GM21526 (cell line): Measurements from ENCODE around the gene HOXC13.

Experiments used
- ATAC-seq: cut with Tn5 transposase; IDR thresholded peaks from one replicate; pipeline ENCODE4 v1.9.1; 2021; ENCODE audit warnings: moderate library complexity; ENCODE audit not compliant: unreplicated experiment, low FRiP score

HOXC13 gene, protein sequence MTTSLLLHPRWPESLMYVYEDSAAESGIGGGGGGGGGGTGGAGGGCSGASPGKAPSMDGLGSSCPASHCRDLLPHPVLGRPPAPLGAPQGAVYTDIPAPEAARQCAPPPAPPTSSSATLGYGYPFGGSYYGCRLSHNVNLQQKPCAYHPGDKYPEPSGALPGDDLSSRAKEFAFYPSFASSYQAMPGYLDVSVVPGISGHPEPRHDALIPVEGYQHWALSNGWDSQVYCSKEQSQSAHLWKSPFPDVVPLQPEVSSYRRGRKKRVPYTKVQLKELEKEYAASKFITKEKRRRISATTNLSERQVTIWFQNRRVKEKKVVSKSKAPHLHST

DNA sequence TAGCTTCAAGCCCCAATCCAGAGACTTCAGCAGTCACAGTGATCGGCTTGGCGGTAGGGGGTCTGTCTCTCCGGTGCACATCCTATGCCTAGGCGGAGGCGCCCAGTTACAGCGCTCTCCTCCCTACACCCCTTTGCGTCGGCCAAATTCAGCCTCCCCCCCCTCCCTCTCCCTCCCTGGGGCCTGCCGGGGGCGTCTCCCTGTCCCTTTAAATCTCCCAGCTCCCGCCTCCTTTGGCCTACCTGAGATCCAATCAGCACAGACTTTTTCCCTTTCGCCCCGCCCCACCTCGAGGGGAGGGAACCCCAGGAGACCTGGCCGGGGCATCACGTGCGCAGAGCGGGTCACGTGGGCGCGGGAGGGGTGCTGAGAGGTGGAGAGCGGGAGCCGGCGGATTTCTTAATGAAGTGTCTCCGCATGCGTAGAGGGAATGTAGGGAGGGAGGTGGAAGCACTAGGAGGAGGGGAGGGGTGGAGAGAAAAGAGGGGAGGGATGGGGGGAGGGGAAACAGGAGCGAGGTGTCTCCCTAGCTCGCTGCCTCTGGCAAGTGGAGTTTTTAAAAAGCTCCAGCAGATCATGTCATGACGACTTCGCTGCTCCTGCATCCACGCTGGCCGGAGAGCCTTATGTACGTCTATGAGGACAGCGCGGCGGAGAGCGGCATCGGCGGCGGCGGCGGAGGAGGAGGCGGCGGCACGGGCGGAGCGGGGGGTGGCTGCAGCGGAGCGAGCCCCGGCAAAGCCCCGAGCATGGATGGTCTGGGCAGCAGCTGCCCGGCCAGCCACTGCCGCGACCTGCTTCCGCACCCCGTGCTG, at the start of gene HOXC13:
HOXC13 (plus strand) TSS at position 506 of the 815 bp plus-strand sequence; CDS start at position 582, 76 bp downstream.
- no peak for ATAC-seq

DNA sequence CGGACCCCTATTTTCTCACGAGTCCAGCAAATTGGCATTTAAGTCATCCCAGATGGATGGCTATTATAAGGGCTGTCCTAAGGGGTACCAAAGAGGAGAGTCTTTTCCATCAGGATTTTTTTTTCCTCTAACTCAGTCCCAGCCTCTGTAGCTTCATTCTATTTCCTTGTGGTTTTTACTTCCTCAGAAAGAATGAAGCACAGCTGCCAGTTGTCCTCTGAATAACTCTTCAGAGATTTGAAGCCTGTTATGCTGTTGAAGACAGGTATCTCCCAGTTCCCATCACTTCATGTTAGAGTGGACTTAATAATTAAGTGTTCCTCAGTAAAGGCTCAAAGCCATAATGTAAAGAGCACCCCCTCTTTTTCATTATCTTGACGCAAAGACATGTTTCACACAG, 48.5 kb upstream of the HOXC13 start:
- ATAC-seq, result no peak

DNA sequence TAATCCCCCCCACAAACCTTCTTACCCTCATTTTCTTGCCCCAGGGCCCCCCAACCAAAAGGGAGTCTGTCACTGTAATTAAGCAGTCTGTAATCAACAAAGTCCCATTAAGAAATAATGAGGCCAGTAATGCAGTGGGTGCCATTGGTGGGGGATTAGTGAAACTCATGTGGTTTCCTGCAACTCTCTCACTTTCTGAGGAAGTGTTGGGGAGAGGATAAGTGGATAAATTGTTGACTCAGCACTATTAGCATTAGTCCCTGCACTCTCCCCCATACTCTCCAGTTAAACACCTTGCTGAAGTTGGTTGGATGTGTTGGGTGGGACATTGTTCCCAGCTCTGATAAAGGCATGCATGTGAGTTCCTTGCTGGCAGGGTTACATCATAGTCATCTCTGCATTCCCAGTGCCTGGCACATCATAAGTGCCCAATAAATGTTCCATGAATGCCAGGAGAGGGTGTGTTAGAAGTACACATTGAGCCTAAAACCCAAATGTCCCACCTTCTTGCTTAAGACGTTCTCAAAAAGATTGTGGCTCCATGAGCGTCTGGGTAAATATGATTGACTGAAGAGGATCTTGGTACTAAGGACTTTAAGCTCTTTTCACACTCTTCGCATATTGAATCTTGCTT, 45.8 kb upstream of the HOXC13 start:
- no peak for ATAC-seq

DNA sequence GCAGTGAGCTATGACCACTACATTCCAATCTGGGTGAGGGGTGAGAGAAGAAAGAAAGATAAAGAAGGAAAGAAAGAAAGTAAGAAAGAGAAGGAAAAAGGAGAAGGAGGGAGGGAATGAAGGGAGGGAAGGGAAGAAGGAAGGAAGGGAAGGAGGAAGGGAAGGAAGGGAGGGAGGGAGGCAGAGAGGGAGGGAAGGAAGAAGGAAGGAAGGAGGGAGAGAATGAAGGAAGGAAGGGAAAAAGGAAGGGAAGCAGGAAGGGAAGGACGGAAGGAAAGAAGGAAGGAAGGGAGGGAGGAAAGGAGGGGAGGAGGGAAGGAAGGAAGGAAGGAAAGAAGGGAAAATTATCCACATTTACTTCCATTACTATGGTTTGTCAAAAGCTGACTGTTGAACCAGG, 39.4 kb upstream of the HOXC13 start:
- ATAC-seq, result no peak

DNA sequence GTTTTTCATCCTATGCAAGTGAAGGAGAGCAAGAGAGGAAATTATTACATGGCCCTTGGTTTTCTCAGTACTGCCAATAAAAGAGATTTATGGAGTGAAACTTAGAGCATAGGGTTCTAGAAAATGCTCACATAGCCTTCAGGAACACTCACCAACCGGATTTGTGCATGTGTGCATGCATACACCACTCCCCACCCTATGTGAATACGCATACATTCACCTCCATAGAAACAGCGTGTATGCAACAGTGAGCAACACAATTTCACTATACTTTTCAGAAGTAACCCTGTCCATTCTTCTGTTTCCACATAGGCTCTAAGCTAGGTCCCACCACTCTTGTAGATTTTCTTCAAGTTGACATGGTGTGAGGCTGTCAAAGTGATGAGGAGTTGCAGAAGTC, 31.5 kb upstream of the HOXC13 start:
- ATAC-seq, result no peak

DNA sequence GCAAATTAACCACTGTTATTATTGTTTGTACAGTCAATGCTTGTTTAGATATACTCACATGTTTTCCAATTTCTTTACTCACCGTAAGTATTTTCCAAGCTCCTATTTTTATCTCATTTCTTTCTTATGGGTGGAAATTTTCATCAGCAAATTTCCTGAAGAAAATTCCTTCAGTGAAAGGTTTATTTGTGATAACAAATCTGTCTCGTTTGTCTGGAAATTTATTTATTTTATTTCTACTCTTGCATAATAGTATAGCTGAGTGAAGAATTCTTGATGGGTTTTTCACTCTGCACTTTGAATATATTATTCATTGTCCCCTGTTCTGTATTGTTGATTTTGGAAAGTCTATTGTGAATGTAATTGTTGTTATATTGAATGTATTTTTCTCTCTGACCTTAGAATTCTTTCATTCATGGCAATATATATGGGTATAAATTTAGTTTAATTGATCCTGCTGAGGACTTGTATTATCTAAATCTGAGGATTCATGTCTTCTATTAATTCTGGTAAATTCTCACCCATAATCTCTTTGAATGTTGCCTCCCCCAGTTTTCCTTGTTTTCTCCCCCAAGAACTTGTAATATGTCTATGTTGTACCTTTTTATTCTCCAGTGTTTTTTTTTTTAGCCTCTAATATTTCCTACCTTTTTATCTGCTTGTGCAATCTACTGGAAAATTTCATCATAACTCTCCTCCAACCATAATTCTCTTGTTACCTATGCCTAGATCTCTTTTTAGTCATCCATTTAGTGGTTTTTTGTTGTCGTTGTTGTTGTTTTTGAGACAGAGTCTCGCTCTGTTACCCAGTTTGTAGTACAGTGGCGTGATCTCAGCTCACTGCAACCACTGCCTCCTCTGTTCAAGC, 21.6 kb upstream of the HOXC13 start:
- no peak for ATAC-seq

DNA sequence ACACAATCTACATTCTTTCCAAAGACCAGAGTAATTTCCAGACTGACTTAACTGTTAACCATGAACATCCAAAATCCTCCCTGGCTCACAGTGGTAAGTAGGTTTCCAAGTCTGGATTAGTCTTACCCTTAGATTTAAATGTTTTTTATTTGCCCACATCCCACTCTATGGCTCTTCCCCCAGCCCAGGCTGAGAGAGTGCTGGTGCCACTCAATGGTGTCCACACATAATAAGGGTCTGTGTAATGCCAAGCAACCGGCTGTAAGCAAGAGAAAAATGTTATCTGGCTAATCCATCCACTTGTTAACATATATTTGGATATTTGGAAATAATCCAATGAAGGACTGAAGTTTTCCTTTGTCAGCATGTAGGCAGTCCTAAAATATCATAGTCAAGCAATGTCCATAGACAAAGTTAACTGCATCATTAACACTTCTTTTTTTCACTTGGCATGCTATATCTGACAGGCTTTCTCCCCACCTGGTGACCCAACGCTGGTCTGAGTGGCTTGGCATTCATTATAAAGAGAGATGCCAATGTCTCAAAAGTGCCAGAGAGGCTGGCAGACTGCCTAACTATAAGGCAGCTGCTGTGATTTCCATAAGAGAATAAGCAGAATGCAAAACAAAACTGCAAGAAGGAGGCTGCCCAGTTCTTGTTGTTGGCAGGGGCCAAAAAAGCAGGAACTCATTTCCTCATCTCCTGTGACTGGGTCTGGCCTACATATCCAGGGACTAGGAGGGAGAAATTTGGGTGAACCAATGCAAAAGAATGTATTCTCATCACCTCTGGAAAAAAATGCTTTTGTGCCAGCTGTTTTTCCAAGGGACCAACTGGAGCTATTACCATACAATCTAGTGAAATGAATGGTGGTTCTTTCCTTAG, 13.9 kb upstream of the HOXC13 start:
- ATAC-seq, result no peak

DNA sequence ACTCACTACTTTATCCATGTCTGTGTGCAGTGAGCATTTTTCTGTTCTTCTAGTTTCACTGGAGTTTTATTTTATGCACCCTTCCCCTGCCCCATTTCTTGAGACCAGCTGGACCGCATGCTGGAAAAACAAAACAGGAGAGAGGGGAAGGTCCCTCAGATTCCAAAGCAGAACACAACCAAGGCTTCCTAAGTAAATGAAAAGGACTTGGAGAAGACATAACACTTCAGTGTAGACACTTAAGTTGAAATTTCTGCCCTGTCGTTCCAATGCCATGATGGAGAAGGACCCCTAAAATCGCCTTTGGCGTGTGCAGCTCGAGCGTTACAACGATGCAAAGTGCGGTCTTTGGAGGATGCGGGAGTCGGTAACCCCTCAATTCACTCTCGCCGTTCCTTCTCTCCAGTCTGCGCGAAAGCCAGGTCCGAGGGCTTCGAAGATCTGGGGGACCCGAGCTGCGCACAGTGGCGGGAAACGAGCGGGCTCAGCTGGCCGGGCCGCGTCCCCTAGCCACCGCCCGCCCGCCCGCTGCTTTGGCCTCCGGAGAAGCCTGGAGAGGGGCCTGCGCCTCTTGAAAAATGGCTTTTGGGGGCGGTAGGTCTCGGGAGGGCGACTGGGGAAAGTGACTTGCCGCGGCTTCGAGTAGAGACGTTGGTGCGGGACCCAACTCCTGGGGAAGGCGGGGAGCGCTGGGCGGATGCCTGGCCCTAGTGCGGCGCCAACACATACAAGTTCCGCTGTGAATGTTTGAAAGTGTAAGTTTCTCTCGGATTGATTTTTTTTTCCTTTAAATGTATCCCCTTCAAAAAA, 11.2 kb upstream of the HOXC13 start:
- no peak for ATAC-seq

DNA sequence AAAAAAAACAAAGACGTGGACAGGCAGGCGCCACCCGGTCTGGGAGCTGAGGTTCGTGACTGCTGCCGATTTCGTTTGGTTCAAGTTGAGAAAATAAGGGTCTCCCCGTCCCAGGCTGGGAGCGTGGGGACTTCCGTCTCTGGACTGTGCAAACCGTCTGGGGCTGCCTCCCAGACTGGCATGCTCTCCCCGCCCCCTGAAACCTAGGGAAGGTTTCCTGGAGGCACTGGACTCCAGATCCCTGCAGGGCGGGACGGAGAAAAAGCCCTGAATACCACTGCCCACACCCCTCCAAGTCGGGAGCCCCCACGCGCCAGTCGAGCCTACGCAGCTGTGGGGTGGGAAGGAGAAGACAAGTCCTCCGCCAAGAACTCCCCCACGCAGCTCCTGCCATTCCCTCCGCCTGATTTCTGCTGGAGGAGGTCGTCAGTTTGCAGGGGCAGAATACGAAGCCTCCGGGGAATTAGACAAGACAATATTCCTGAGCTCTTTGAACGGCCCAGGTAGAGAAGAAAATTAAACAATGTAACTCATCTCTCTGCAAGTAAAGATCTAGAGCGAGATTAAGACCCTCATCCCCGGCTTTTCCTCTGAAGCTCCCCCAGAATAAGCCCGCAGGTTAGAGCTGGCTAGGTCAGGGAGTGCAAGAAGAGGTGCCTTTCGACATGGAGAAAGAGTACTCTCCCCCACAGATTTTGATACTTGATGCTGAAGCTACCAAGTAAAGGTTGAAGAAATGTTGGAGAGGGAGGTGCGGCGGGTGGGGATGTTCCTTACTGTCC, 10.4 kb upstream of the HOXC13 start:
- no peak for ATAC-seq

DNA sequence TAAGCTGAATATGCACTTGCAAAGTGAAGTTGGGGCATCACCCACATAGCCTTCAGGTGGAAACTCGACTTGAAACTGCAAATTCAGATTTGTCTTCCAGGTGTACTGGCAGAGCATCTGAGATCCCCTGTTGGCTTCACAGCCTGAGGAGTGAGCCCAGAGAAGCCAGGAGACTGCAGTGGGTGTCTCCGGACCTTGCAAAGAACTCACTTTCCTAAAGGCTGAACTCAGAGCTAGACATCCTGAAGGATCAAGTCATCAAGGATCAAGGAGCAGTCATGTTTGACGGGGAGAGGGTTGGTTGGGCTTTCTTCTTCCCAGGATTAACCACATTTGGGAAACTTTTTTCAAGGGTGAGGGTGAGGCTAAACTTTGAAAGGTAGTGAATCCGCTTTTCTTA, 9.1 kb upstream of the HOXC13 start:
- no peak for ATAC-seq

DNA sequence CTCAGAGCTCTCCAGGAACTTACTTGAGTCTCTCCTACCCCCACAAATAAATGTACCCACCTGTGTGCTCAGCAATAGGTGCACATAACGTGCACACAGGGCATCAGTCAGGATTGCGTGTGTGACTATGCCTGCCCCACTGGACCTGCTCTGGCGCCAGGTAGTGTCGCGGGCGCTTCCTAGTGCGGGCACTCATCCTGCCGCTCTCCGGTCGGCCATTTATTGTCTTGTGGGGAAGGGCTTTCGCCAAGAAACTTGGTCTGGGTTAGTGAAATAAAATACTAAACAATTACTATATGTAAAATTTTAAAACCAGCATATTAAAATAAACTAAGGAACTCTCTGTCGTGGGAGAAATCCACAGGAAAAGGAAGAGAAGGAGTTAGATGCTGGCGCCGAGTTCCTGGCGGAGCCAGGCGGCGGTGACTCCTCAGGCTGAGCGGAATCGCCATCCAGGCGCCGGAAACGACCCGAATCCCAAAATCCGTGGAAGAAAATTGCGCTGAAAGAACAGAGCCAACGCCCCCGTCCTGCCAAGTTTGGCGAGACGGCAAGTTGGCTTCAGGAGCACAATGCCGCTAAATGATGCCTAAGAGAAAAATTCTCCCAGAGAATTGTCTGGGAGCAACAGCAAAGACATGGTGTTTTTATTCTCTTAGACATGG, 7.9 kb upstream of the HOXC13 start:
- no peak for ATAC-seq

DNA sequence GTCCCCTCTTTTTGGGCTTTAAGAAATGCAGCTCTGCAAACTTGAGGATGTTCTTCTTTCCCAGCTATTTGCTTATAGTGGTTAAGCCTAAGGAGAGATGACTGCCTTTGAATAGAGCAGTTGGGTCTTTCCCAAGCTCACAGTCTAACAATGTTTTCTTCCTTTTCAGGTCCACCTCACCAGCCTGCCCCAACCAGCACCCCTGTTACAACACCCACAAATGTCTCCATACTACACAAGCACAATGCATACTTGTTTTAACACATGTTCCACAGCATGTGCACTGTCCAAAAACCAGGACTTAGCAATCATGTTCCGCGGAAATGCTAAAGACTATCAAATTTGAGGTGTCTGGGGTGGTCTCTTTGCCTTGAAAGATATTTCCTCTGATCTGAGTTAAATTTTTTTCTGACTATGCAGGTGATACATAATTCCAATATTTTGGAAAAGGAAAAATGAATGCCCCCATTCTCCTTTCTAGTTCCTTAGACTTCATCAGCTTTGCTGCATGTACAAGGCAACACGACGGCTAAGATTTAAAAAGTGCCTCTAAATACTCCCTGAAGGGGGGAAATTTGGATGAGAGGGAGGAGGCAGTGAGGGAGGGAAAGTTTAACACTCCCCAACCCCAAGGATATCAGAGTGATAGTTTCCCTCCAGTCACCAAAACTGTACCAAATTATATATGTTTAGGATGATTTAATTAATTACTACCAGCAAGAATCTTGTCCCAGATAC, 6.6 kb upstream of the HOXC13 start:
- ATAC-seq, result no peak

DNA sequence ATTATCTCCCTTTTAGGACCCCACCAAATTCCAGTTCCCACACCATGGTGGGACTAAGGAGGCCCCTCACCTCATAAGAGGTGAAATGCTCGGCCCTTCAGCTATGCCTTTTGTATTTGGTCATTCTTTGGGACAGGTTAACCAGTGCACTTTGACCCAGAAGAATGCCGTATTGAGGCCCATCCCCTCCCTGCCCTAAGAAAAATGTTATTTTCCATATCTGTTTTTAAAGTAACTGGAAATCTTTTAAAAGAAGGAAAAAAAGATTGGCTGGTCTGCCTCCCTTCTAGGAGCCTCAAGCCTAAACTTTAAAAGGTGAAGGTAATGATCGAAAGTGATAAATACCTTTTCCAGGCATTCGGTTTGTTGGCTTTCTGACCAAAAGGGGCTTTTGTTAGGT, 5.7 kb upstream of the HOXC13 start:
- no peak for ATAC-seq

DNA sequence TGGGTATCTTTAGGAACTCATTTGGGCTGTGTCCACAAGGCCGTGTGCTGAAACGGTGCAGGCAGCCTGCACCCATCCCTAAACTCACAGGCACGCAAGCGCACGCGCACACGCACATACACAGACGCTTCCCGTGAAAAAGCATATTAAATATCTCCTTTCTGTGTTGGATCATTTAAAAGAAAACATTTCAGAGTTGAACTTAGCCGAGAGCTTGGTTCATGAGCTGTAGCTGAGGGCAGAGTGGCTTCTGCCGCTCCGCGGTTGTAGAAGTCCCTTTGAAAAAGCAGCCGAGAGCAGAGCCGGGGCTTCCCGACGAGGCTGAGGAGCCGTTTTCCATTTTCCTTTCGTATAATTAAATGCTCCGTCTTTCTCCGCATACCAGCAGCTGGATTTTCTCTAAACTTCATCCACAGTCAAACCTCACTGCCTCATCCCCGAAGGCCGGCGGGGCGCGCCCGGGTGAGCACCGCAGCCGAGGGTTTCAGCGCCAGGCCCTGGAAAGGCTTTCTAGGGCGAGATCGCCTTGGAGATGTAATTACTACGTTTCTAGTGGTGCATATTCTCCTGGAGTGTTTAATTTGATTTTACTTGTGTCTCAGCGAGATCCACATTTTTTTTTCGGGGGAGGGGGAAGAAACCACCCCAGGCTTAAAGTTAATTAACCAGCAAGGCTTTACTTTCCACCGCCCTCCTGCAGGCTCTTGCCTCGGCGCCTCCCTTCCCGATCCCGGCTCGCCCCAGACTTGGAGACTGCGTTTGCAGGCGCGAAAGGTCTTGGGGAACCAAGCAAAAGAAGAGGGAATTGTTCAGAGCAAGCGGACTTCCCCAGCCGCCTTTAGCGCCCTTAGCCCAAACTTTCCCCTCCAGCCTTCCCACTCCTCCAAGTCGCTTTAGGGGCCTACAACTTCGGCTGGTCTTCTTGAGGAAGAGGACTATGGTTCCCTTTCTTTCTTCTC, 3.0 kb upstream of the HOXC13 start:
- ATAC-seq, result no peak

DNA sequence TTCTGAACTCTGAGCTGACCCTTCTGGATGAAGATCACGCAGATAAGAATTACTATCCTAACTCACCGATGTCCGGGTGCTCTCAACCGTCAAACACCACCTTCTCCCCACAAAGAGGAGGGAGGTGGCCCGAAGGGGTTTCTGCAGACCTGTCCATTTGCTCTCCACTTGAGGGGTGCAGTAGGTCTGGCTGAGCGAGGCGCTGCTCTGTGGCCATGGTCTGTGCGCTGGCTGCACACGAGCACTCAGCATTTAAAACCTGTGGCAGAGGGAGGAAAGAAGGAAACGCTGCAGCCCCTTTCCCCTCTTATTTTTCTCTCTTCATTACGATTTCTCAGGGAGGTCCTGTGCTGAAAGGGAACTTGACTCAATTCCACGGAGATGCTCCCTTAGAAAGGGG, 1.5 kb upstream of the HOXC13 start:
- no peak for ATAC-seq
